DOHH2 (cell line): ENCODE data around the gene MST1.

Experiments used
- EZH2phosphoT487 ChIP-seq: fragments of 200-600 bp; sonication (generic); IDR thresholded peaks from 2 replicates; pipeline ENCODE4 v1.6.1; 2017; ENCODE audit warnings: borderline replicate concordance, mild to moderate bottlenecking, antibody characterized with exemption, low read length, moderate library complexity, mixed read lengths
- TF ChIP-seq, protein P1 (sequence below): fragments of 200-600 bp; sonication (generic); IDR thresholded peaks from one replicate; pipeline ENCODE4 v1.5.1; 2014; ENCODE audit warnings: antibody characterized with exemption, mild to moderate bottlenecking, low read depth, low read length; ENCODE audit not compliant: poor library complexity, severe bottlenecking

DNA sequence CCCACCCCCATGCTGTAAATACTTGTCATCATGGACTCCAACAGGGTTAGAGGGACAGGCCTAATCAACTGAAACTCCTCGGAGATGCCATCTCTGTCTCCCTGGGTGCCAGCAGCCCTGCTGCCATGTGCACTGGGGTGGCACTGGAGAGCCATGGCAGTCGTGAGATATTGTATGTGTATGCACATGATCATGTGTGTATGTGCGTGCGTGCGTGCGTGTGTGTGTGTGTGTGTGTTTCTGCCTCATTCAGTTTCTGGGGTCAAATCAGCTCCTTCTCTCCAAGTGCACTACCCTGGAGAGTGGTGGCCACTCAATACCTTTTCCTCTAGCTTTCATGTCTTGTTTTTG, 18.4 kb downstream of the MST1 start:
- TF ChIP-seq, protein P1, sequence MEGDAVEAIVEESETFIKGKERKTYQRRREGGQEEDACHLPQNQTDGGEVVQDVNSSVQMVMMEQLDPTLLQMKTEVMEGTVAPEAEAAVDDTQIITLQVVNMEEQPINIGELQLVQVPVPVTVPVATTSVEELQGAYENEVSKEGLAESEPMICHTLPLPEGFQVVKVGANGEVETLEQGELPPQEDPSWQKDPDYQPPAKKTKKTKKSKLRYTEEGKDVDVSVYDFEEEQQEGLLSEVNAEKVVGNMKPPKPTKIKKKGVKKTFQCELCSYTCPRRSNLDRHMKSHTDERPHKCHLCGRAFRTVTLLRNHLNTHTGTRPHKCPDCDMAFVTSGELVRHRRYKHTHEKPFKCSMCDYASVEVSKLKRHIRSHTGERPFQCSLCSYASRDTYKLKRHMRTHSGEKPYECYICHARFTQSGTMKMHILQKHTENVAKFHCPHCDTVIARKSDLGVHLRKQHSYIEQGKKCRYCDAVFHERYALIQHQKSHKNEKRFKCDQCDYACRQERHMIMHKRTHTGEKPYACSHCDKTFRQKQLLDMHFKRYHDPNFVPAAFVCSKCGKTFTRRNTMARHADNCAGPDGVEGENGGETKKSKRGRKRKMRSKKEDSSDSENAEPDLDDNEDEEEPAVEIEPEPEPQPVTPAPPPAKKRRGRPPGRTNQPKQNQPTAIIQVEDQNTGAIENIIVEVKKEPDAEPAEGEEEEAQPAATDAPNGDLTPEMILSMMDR, result no peak
- no peak for TF ChIP-seq EZH2phosphoT487
